ENCODE data around the gene ESYT3.

GRCh38 chr3:138461896-138462295 is 27.5 kb downstream of the ESYT3 start:
- TF ChIP-seq CTCF (IDR thresholded peaks at IDR 0.05; ENCODE audit: insufficient read depth, low read length) (no peak), SPI1 (IDR thresholded peaks at IDR 0.05; ENCODE audit: borderline replicate concordance, low read depth) (no peak)
- TF ChIP-seq, protein P1, sequence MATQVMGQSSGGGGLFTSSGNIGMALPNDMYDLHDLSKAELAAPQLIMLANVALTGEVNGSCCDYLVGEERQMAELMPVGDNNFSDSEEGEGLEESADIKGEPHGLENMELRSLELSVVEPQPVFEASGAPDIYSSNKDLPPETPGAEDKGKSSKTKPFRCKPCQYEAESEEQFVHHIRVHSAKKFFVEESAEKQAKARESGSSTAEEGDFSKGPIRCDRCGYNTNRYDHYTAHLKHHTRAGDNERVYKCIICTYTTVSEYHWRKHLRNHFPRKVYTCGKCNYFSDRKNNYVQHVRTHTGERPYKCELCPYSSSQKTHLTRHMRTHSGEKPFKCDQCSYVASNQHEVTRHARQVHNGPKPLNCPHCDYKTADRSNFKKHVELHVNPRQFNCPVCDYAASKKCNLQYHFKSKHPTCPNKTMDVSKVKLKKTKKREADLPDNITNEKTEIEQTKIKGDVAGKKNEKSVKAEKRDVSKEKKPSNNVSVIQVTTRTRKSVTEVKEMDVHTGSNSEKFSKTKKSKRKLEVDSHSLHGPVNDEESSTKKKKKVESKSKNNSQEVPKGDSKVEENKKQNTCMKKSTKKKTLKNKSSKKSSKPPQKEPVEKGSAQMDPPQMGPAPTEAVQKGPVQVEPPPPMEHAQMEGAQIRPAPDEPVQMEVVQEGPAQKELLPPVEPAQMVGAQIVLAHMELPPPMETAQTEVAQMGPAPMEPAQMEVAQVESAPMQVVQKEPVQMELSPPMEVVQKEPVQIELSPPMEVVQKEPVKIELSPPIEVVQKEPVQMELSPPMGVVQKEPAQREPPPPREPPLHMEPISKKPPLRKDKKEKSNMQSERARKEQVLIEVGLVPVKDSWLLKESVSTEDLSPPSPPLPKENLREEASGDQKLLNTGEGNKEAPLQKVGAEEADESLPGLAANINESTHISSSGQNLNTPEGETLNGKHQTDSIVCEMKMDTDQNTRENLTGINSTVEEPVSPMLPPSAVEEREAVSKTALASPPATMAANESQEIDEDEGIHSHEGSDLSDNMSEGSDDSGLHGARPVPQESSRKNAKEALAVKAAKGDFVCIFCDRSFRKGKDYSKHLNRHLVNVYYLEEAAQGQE (IDR thresholded peaks at IDR 0.05; ENCODE audit: insufficient replicate concordance, low read depth), result no peak

Measured in HL-60 (cell line).